HepG2 (cell line): Measurements from ENCODE around the gene PLAAT3. TPM values are rescaled to one million over a fixed set of nuclear protein-coding genes. Genes with fewer than 3 reads are reported as not detected.

ENCODE experiments used
- ATAC-seq: fragments of 200-7000 bp; cut with Tn5 transposase; 3 replicates; pipeline ENCODE4 v1.9.1; 2020; ENCODE audit warnings: mild to moderate bottlenecking, moderate library complexity
- BruUV-seq: library from RNA; stranded (reverse); fragments of 400-500 nt; replicated peaks from 2 replicates; lab custom pipeline; 2021; lab: Mats Ljungman, UMichigan
- CTCF ChIA-PET: fragments of 300-600 bp; formaldehyde crosslinking; extraction: SDS; loops from one replicate; lab custom pipeline; 2021; ENCODE audit warnings: low total read pairs, inconsistent platforms, low intra/inter-chr PET ratio; lab: Yijun Ruan, JAX
- POLR2A ChIA-PET: fragments of 350-600 bp; sonication (Branson Sonifier 250); formaldehyde crosslinking; loops from one replicate; lab custom pipeline; 2020; ENCODE audit warnings: antibody characterized with exemption, inconsistent platforms; lab: Yijun Ruan, JAX
- DNase-seq: peaks from one replicate; pipeline ENCODE4 v3.0.0-alpha.2; 2015; ENCODE audit warnings: low spot score
- FAIRE-seq: peaks from 3 replicates; lab custom pipeline; 2011; peaks lifted over from hg19 to GRCh38; lab: Jason Lieb, UNC
- H2AFZ ChIP-seq: one replicate; pipeline ENCODE4 v1.6.1; 2011; ENCODE audit warnings: low read length, inconsistent platforms
- H3K27ac ChIP-seq: fragments of 300-600 bp; 3 replicates; pipeline ENCODE4 v1.8.0; 2011; ENCODE audit warnings: mixed run types, mild to moderate bottlenecking, mixed read lengths, low read length, inconsistent platforms; ENCODE audit not compliant: insufficient read depth; ENCODE audit errors: extremely low read length
- H3K27me3 ChIP-seq, 2 experiments: fragments of 200-600 bp in 1 of 2; 2 replicates in 1 of 2; 3 replicates in 1 of 2; pipeline versions ENCODE4 v1.6.0 to v1.8.0; 2011; ENCODE audit warnings: low read length in 2 of 2, mild to moderate bottlenecking in 2 of 2, moderate library complexity in 2 of 2, inconsistent platforms in 1 of 2; ENCODE audit not compliant: insufficient read depth in 2 of 2, control insufficient read depth in 1 of 2
- H3K36me3 ChIP-seq, 2 experiments: fragments of 200-600 bp in 1 of 2; replicated peaks in 1 of 2; 2 replicates in 1 of 2; 3 replicates in 1 of 2; pipeline versions ENCODE4 v1.5.1 to v1.8.0; 2011; ENCODE audit warnings: low read length in 2 of 2, inconsistent platforms in 1 of 2; ENCODE audit not compliant: insufficient read depth in 2 of 2, control insufficient read depth in 1 of 2
- H3K4me1 ChIP-seq: 2 replicates; pipeline ENCODE4 v1.5.1; 2012; ENCODE audit warnings: low read length, inconsistent platforms; ENCODE audit not compliant: insufficient read depth
- H3K4me2 ChIP-seq: 2 replicates; pipeline ENCODE4 v1.6.0; 2011; ENCODE audit warnings: low read depth, low read length, inconsistent platforms
- H3K4me3 ChIP-seq, 3 experiments: fragments of 200-600 bp in 1 of 3; sonication (generic), shearing (Covaris generic) in 1 of 3; replicated peaks in 1 of 3; 2 replicates each; pipeline ENCODE4 v1.5.1; 2011 to 2016; ENCODE audit warnings: low read length in 3 of 3, inconsistent platforms in 2 of 3, low read depth in 2 of 3, mild to moderate bottlenecking in 2 of 3, control low read depth in 1 of 3, mixed read lengths in 1 of 3; ENCODE audit not compliant: insufficient read depth in 1 of 3
- H3K79me2 ChIP-seq: one replicate; pipeline ENCODE4 v1.6.1; 2011; ENCODE audit warnings: low read length, inconsistent platforms; ENCODE audit not compliant: insufficient read depth
- H3K9ac ChIP-seq: 2 replicates; pipeline ENCODE4 v1.6.0; 2011; ENCODE audit warnings: mild to moderate bottlenecking, low read depth, low read length, inconsistent platforms; ENCODE audit not compliant: insufficient read depth
- H3K9me3 ChIP-seq: 2 replicates; pipeline ENCODE4 v1.5.1; 2012; ENCODE audit warnings: mild to moderate bottlenecking, low read length
- H4K20me1 ChIP-seq: 2 replicates; pipeline ENCODE4 v1.6.0; 2011; ENCODE audit warnings: inconsistent platforms, mild to moderate bottlenecking, low read length, moderate library complexity; ENCODE audit not compliant: insufficient read depth
- CC2D1A ChIP-seq: sonication (generic); formaldehyde crosslinking; IDR thresholded peaks from 2 replicates; pipeline ENCODE4 v1.8.1; 2023; ENCODE audit warnings: mild to moderate bottlenecking, missing genetic modification reagents
- DR1 ChIP-seq: sonication (generic); formaldehyde crosslinking; IDR thresholded peaks from 2 replicates; pipeline ENCODE4 v1.8.0; 2021; ENCODE audit warnings: mild to moderate bottlenecking, missing genetic modification reagents, inconsistent platforms
- ETV6 ChIP-seq: sonication (generic); formaldehyde crosslinking; conservative IDR thresholded peaks from 2 replicates; pipeline ENCODE4 v1.4.0; 2020; ENCODE audit warnings: missing genetic modification reagents
- HNRNPLL ChIP-seq: fragments of 200-400 bp; formaldehyde crosslinking; IDR thresholded peaks from 2 replicates; pipeline ENCODE4 v1.6.1; 2017; ENCODE audit warnings: mild to moderate bottlenecking, low read depth, low read length; ENCODE audit not compliant: poor library complexity, severe bottlenecking
- JUNB ChIP-seq: sonication (generic); formaldehyde crosslinking; IDR thresholded peaks from 2 replicates; pipeline ENCODE4 v1.8.0; 2022; ENCODE audit warnings: missing genetic modification reagents, mild to moderate bottlenecking, borderline replicate concordance
- MAFF ChIP-seq: IDR thresholded peaks from 2 replicates; pipeline ENCODE4 v1.6.1; 2011; ENCODE audit warnings: low read depth, low read length, improper control_type of control experiment
- MAFK ChIP-seq, 2 experiments: IDR thresholded peaks in 1 of 2; conservative IDR thresholded peaks in 1 of 2; 2 replicates each; pipeline ENCODE4 v1.6.1; 2011; ENCODE audit warnings: improper control_type of control experiment in 2 of 2, low read length in 2 of 2
- MZF1 ChIP-seq: sonication (generic); formaldehyde crosslinking; IDR thresholded peaks from 2 replicates; pipeline ENCODE4 v1.8.1; 2023; ENCODE audit warnings: mild to moderate bottlenecking, missing genetic modification reagents, borderline replicate concordance
- NFE2L2 ChIP-seq: fragments of 150-350 bp; IDR thresholded peaks from 2 replicates; pipeline ENCODE4 v1.6.1; 2014; ENCODE audit warnings: low read length
- RFX1 ChIP-seq: fragments of 450-650 bp; IDR thresholded peaks from 2 replicates; pipeline ENCODE4 v1.6.1; 2017
- TCF7 ChIP-seq: sonication (generic); IDR thresholded peaks from 2 replicates; pipeline ENCODE4 v1.6.1; 2016; ENCODE audit warnings: antibody characterized with exemption, low read depth
- ZNF354B ChIP-seq: sonication (generic); formaldehyde crosslinking; IDR thresholded peaks from 2 replicates; pipeline ENCODE4 v1.8.0; 2022; ENCODE audit warnings: mild to moderate bottlenecking, missing genetic modification reagents
- ZNF703 ChIP-seq: sonication (generic); formaldehyde crosslinking; IDR thresholded peaks from 2 replicates; pipeline ENCODE4 v1.5.1; 2020; ENCODE audit warnings: missing genetic modification reagents, mild to moderate bottlenecking, moderate library complexity, borderline replicate concordance
- WGBS: methylation state at CpG from one replicate; pipeline ENCODE4 v1.1.6; 2017; ENCODE audit warnings: low lambda C conversion rate; 5-methylcytosine and 5-hydroxymethylcytosine counted together
- in situ Hi-C: cut with HindIII; loops from 2 replicates; pipeline ENCODE4 v1.10.0; 2017; ENCODE audit warnings: low pct_unique_long_range_greater_than_20kb; ENCODE audit not compliant: extremely low pct_ligation_motif_present
- intact Hi-C: fragments of 100-400 bp; cut with micrococcal nuclease; formaldehyde crosslinking; loops from one replicate; pipeline ENCODE4 v1.10.0; 2022; ENCODE audit not compliant: unreplicated experiment
- polyA plus RNA-seq, 8 experiments: library from polyadenylated mRNA; depleted of rRNA in 3 of 8; stranded (reverse) in 7 of 8; unstranded in 1 of 8; fragments of >200 nt; fragmentation: Illumina TruSeq in 4 of 8; extraction: Trizol in 4 of 8; gene quantifications; 2 replicates each; pipeline versions ENCODE4 v1.2.1 to v1.2.3, GENCODE V29; 2011 to 2016; ENCODE audit warnings: low read depth in 4 of 8, missing spikeins in 1 of 8, mixed read lengths in 1 of 8; ENCODE audit not compliant: insufficient read depth in 1 of 8
- total RNA-seq, 5 experiments: library from RNA; depleted of rRNA; stranded (reverse); fragments of >200 nt; fragmentation: Illumina TruSeq; extraction: Trizol; gene quantifications; 2 replicates each; pipeline ENCODE4 v1.2.3, GENCODE V29; 2016; ENCODE audit warnings: low read depth in 1 of 5
- TF ChIP-seq, protein P1 (sequence below): sonication (generic); formaldehyde crosslinking; IDR thresholded peaks from 2 replicates; pipeline ENCODE4 v1.8.0; 2022; ENCODE audit warnings: low read depth, missing genetic modification reagents

PLAAT3 gene
- total and polyA plus RNA-seq, 2 of the 13 experiments (the other 11 are each of a cell fraction or from before 2014, with no cell fraction given): 9.3 to 16.4 TPM

DNA sequence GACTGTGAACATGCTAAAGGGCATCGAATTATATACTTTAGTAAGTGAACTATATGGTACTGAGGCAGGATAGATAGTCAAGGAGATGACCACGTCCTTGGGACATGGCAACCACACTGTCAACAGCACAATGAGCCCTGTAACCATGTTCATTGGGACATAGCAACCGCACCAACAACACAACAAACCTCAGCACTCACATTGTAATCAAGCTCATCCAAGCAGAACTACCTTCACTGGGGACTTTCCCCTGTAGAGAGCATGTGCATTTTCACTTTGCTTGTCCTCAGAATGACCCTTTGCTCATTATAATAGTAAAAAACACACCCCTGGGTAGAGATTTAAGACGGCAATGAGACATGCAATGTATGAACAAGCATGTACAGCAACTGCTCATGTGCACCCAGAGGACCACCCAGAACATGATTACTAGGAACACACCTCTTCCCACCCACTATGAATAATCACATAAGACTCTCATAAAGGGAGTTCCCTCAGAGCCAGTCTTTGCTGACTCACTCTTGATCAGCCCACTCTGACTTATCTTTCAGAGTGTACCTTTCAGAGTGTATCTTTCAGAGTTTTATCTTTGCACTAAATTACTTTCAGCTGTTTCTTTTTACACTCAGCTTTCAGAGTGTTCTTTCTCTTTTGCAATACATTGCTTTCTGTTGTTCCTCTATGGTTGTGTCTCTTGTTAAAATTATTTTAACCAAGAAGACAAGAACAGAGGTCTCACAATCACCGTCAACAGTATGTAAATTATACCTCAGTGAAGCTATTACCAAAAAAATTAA is 47.0 kb downstream of the PLAAT3 start (continued):
- TF ChIP-seq, protein P1, sequence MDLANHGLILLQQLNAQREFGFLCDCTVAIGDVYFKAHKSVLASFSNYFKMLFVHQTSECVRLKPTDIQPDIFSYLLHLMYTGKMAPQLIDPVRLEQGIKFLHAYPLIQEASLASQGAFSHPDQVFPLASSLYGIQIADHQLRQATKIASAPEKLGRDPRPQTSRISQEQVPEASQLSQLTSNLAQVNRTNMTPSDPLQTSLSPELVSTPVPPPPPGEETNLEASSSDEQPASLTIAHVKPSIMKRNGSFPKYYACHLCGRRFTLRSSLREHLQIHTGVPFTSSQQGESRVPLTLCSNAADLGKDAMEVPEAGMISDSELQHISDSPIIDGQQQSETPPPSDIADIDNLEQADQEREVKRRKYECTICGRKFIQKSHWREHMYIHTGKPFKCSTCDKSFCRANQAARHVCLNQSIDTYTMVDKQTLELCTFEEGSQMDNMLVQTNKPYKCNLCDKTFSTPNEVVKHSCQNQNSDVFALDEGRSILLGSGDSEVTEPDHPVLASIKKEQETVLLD (CRISPR knock-in tag): no peak
- peak; percentile 21; the same call in 1 of the 2 replicates for TF ChIP-seq MAFF
- peak; percentile 71; the same call in 1 of the 2 replicates for TF ChIP-seq RFX1
- no peak for TF ChIP-seq TCF7
- TF ChIP-seq NFE2L2: peak; percentile 76
- TF ChIP-seq DR1: no peak
- TF ChIP-seq CC2D1A (CRISPR knock-in tag): no peak
- 0 out of 4 replicates have a peak, but pooled peaks of 1 of the 2 experiments have one; percentile 6 for TF ChIP-seq MAFK (conservative IDR thresholded peaks at IDR 0.05 in 1 of 2, IDR thresholded peaks at IDR 0.05 in 1 of 2; ENCODE audit: low read length in 2 of 2)
- no peak for TF ChIP-seq ETV6 (CRISPR knock-in tag)

DNA sequence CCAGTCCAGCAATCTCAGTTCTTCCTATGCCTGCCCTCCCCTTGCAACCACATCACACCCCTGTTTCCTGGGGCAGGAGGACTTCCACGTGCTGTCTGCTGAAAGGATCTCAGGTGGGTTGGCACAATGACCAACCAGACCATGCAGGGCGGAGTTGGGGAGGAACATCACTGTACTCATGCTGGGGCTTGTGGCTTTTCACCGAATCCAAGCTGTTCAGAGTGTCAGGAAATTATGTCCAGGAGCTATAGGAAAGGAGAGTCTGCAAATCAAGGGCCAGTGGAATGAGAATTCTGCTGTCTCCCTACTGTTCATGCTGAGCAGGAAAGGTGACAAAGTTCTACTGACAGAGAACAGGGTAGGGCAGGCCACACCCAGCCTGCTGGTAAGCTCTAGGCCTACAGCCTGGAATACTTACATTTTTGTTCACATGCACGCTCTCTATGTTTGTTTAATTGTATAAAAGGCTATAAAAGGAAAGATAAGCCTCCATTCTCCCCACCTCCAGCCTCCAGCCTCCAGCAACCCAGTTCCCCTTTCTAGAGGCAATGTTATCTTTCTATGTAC is 49.4 kb downstream of the PLAAT3 start:
- Histone ChIP-seq H3K4me2 (no peak overlapping the region), H3K9ac (no peak overlapping the region)
- no peak for FAIRE-seq

More for the DNA sequence above, 49.4 kb downstream of the PLAAT3 start:
- DNase-seq (no peak), ATAC-seq (peak; percentile 35; the same call in 1 of the 3 replicates)
- BruUV-seq: no TSS peak
- no peak overlapping the region for H3K27ac ChIP-seq
- H3K4me1 ChIP-seq: peaks cover 29% of the 10 kb centered on the region
- no peaks in the 10 kb centered on the region for H3K9me3 ChIP-seq
- intact Hi-C loops: no loop called here
- no peaks in the 10 kb centered on the region for H3K36me3 ChIP-seq
- H3K4me3 ChIP-seq: no peak overlapping the region
- no peaks in the 10 kb centered on the region for H3K27me3 ChIP-seq
- in situ Hi-C loops: no loop called here
- H3K79me2 ChIP-seq: no peaks in the 10 kb centered on the region
- CTCF ChIA-PET: no interaction called here
- POLR2A ChIA-PET: interaction anchor here (2.4 kb wide), 1 partner anchor 10 kb away, joined by 6 read pairs; no protein-coding TSS in a partner anchor
- H4K20me1 ChIP-seq: no peaks in the 10 kb centered on the region
- 42% methylated on average over 4 of the region's 4 CpGs for WGBS
- TF ChIP-seq, protein P1 (CRISPR knock-in tag): no peak
- no peak for TF ChIP-seq HNRNPLL
- no peak for TF ChIP-seq JUNB
- no peak for TF ChIP-seq MZF1
- TF ChIP-seq ZNF703 (CRISPR knock-in tag): no peak
- TF ChIP-seq ZNF354B (CRISPR knock-in tag): no peak
- no peak overlapping the region for H2AFZ ChIP-seq
